K562 (cell line): ENCODE measurements around the gene SMIM35. TPM values are rescaled to one million over a fixed set of nuclear protein-coding genes. Genes with fewer than 3 reads are reported as not detected.
A peak's percentile ranks its signal among the peaks of the same experiment; 100 is the strongest.

Source experiments
- ARID2 ChIP-seq: fragments of 450-650 bp; IDR thresholded peaks from 2 replicates; pipeline ENCODE4 v1.6.1; 2017; ENCODE audit warnings: antibody characterized with exemption, mild to moderate bottlenecking
- ATF7 ChIP-seq: fragments of 450-650 bp; IDR thresholded peaks from 2 replicates; pipeline ENCODE4 v1.7.1; 2014; ENCODE audit warnings: mild to moderate bottlenecking, moderate library complexity
- CBX5 ChIP-seq: IDR thresholded peaks from 2 replicates; pipeline ENCODE4 v1.6.1; 2014; ENCODE audit warnings: low read depth, borderline replicate concordance
- CHD2 ChIP-seq: IDR thresholded peaks from 2 replicates; pipeline ENCODE4 v1.6.1; 2011; ENCODE audit warnings: low read depth, low read length
- HDAC1 ChIP-seq, 2 experiments: fragments of 450-650 bp; IDR thresholded peaks; 2 replicates each; pipeline ENCODE4 v1.6.1; 2016 to 2017; ENCODE audit warnings: inconsistent platforms in 1 of 2, mild to moderate bottlenecking in 1 of 2, moderate library complexity in 1 of 2
- JUN ChIP-seq, 2 experiments: sonication (generic) in 1 of 2; formaldehyde crosslinking in 1 of 2; IDR thresholded peaks; 2 replicates each; pipeline versions ENCODE4 v1.6.1 to v1.8.0; 2012 to 2022; ENCODE audit warnings: borderline replicate concordance in 2 of 2, mild to moderate bottlenecking in 2 of 2, improper control_type of control experiment in 1 of 2, low read depth in 1 of 2, low read length in 1 of 2, missing genetic modification reagents in 1 of 2
- KAT7 ChIP-seq: sonication (generic); formaldehyde crosslinking; IDR thresholded peaks from 2 replicates; pipeline ENCODE4 v1.8.0; 2022; ENCODE audit warnings: missing genetic modification reagents, mild to moderate bottlenecking, borderline replicate concordance
- KLF13 ChIP-seq: fragments of 450-650 bp; IDR thresholded peaks from 2 replicates; pipeline ENCODE4 v1.6.1; 2016; ENCODE audit warnings: missing genetic modification characterization, low read depth, mild to moderate bottlenecking, missing compliant biosample characterization, moderate library complexity, borderline replicate concordance
- NR1H2 ChIP-seq: sonication (generic); formaldehyde crosslinking; IDR thresholded peaks from 2 replicates; pipeline ENCODE4 v1.4.0; 2020; ENCODE audit warnings: mild to moderate bottlenecking, missing genetic modification reagents
- STAG1 ChIP-seq: sonication (generic); formaldehyde crosslinking; IDR thresholded peaks from 2 replicates; pipeline ENCODE4 v1.5.0; 2020; ENCODE audit warnings: missing genetic modification reagents, borderline replicate concordance
- TAF7 ChIP-seq: fragments of 450-650 bp; IDR thresholded peaks from 2 replicates; pipeline ENCODE4 v1.6.1; 2016; ENCODE audit warnings: missing genetic modification characterization, missing compliant biosample characterization
- ZNF143 ChIP-seq: sonication (generic); formaldehyde crosslinking; IDR thresholded peaks from 2 replicates; pipeline ENCODE4 v1.9.0; 2022; ENCODE audit warnings: mild to moderate bottlenecking, missing genetic modification reagents
- ZNF224 ChIP-seq: sonication (generic); formaldehyde crosslinking; IDR thresholded peaks from 2 replicates; pipeline ENCODE4 v1.8.0; 2022; ENCODE audit warnings: mild to moderate bottlenecking, missing genetic modification reagents
- ZNF24 ChIP-seq: fragments of 450-650 bp; IDR thresholded peaks from 2 replicates; pipeline ENCODE4 v1.6.1; 2016
- ZNF263 ChIP-seq: sonication (generic); formaldehyde crosslinking; IDR thresholded peaks from 2 replicates; pipeline ENCODE4 v1.8.0; 2022; ENCODE audit warnings: mild to moderate bottlenecking, missing genetic modification reagents, borderline replicate concordance
- ZNF3 ChIP-seq: fragments of 250-450 bp; sonication (Bioruptor Pico); IDR thresholded peaks from 2 replicates; pipeline ENCODE4 v1.5.0; 2021; ENCODE audit warnings: mild to moderate bottlenecking, moderate library complexity
- ZNF445 ChIP-seq: fragments of 250-450 bp; sonication (Bioruptor Pico); IDR thresholded peaks from 2 replicates; pipeline ENCODE4 v1.4.0; 2020; ENCODE audit warnings: low read depth, mild to moderate bottlenecking, moderate library complexity
- ZNF583 ChIP-seq: fragments of 250-450 bp; sonication (Bioruptor Pico); IDR thresholded peaks from 2 replicates; pipeline ENCODE4 v1.4.0; 2020
- polyA plus RNA-seq, 8 experiments: library from polyadenylated mRNA; depleted of rRNA in 4 of 8; stranded (reverse) in 5 of 8; unstranded in 3 of 8; fragments of >200 nt; fragmentation: Nextera tagmentation in 2 of 8; fragmentation: Illumina TruSeq in 1 of 8; extraction: Ambion mirVana in 2 of 8; extraction: Trizol in 1 of 8; gene quantifications; 2 replicates each; pipeline versions ENCODE4 v1.2.1 to v1.2.3, GENCODE V29; 2011 to 2014; ENCODE audit warnings: inconsistent platforms in 1 of 8, missing spikeins in 1 of 8
- total RNA-seq, 7 experiments: library from RNA; depleted of rRNA in 6 of 7; stranded (reverse); fragments of >200 nt in 6 of 7; fragmentation: Illumina TruSeq in 2 of 7; extraction: Trizol in 2 of 7; gene quantifications; 2 replicates each; pipeline versions ENCODE4 v1.2.1 to v1.2.3, GENCODE V29; 2011 to 2021; ENCODE audit warnings: low replicate concordance in 1 of 7
- TF ChIP-seq, protein P1 (sequence below): fragments of 450-650 bp; conservative IDR thresholded peaks from 2 replicates; pipeline ENCODE4 v1.6.1; 2016; ENCODE audit warnings: missing genetic modification characterization, low read depth, mild to moderate bottlenecking, control low read depth, missing compliant biosample characterization
- TF ChIP-seq, protein P2 (sequence below): fragments of 250-450 bp; sonication (Bioruptor Pico); IDR thresholded peaks from 2 replicates; pipeline ENCODE4 v1.8.0; 2022; ENCODE audit warnings: inconsistent platforms, mild to moderate bottlenecking, moderate library complexity, borderline replicate concordance
- TF ChIP-seq, protein P3 (sequence below): fragments of 450-650 bp; IDR thresholded peaks from 2 replicates; pipeline ENCODE4 v1.6.1; 2016; ENCODE audit warnings: low read depth, mild to moderate bottlenecking, moderate library complexity
- TF ChIP-seq, protein P4 (sequence below): fragments of 200-400 bp; formaldehyde crosslinking; IDR thresholded peaks from 2 replicates; pipeline ENCODE4 v1.6.1; 2017; ENCODE audit warnings: mild to moderate bottlenecking, low read depth, low read length, moderate library complexity

SMIM35 gene
- total and polyA plus RNA-seq, 9 of the 15 experiments (the other 6 are each of a cell fraction or from before 2014, with no cell fraction given) = 0.03 TPM; not detected in 7

- TF ChIP-seq, protein P1, sequence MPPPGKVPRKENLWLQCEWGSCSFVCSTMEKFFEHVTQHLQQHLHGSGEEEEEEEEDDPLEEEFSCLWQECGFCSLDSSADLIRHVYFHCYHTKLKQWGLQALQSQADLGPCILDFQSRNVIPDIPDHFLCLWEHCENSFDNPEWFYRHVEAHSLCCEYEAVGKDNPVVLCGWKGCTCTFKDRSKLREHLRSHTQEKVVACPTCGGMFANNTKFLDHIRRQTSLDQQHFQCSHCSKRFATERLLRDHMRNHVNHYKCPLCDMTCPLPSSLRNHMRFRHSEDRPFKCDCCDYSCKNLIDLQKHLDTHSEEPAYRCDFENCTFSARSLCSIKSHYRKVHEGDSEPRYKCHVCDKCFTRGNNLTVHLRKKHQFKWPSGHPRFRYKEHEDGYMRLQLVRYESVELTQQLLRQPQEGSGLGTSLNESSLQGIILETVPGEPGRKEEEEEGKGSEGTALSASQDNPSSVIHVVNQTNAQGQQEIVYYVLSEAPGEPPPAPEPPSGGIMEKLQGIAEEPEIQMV (tag) = peak; percentile 68; the same call in 1 of the 2 replicates
- TF ChIP-seq ZNF143 = no peak; the same call in 1 of the 2 replicates
- TF ChIP-seq CHD2 = no peak
- peak; percentile 97 for TF ChIP-seq ATF7
- TF ChIP-seq, protein P2, sequence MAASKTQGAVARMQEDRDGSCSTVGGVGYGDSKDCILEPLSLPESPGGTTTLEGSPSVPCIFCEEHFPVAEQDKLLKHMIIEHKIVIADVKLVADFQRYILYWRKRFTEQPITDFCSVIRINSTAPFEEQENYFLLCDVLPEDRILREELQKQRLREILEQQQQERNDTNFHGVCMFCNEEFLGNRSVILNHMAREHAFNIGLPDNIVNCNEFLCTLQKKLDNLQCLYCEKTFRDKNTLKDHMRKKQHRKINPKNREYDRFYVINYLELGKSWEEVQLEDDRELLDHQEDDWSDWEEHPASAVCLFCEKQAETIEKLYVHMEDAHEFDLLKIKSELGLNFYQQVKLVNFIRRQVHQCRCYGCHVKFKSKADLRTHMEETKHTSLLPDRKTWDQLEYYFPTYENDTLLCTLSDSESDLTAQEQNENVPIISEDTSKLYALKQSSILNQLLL = no peak
- TF ChIP-seq ZNF583 (CRISPR knock-in tag) = no peak
- TF ChIP-seq ZNF224 (CRISPR knock-in tag) = peak; percentile 97
- TF ChIP-seq, protein P3, sequence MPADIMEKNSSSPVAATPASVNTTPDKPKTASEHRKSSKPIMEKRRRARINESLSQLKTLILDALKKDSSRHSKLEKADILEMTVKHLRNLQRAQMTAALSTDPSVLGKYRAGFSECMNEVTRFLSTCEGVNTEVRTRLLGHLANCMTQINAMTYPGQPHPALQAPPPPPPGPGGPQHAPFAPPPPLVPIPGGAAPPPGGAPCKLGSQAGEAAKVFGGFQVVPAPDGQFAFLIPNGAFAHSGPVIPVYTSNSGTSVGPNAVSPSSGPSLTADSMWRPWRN = no peak
- no peak for TF ChIP-seq ZNF445
- TF ChIP-seq ZNF263 (CRISPR knock-in tag) = peak; percentile 67; the same call in 1 of the 2 replicates
- peak in 1 of 2 experiments; percentile 89; a peak in 2 of 4 replicates for TF ChIP-seq HDAC1 (IDR thresholded peaks at IDR 0.05)
- TF ChIP-seq ZNF3 (CRISPR knock-in tag) = no peak
- peak; percentile 41; the same call in 1 of the 2 replicates for TF ChIP-seq ARID2
- TF ChIP-seq ZNF24 = no peak
- TF ChIP-seq KLF13 = peak; percentile 50; the same call in 1 of the 2 replicates
- TF ChIP-seq, protein P4, sequence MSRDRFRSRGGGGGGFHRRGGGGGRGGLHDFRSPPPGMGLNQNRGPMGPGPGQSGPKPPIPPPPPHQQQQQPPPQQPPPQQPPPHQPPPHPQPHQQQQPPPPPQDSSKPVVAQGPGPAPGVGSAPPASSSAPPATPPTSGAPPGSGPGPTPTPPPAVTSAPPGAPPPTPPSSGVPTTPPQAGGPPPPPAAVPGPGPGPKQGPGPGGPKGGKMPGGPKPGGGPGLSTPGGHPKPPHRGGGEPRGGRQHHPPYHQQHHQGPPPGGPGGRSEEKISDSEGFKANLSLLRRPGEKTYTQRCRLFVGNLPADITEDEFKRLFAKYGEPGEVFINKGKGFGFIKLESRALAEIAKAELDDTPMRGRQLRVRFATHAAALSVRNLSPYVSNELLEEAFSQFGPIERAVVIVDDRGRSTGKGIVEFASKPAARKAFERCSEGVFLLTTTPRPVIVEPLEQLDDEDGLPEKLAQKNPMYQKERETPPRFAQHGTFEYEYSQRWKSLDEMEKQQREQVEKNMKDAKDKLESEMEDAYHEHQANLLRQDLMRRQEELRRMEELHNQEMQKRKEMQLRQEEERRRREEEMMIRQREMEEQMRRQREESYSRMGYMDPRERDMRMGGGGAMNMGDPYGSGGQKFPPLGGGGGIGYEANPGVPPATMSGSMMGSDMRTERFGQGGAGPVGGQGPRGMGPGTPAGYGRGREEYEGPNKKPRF = no peak
- no peak for TF ChIP-seq TAF7 (tag)
- TF ChIP-seq KAT7 (CRISPR knock-in tag) = peak; percentile 55; the same call in 1 of the 2 replicates
- no peak for TF ChIP-seq CBX5
- peak; percentile 41; the same call in 1 of the 2 replicates for TF ChIP-seq STAG1
- peak; percentile 8; the same call in 1 of the 2 replicates for TF ChIP-seq NR1H2 (CRISPR knock-in tag)
- TF ChIP-seq JUN (IDR thresholded peaks at IDR 0.05; ENCODE audit: borderline replicate concordance, low read depth, low read length) = peak; percentile 58; the same call in 1 of the 2 replicates
- peak; percentile 93; the same call in 1 of the 2 replicates for TF ChIP-seq JUN (CRISPR knock-in tag; IDR thresholded peaks at IDR 0.05; ENCODE audit: borderline replicate concordance)
These were observed 100.5 kb downstream of the SMIM35 start, which contains the start of gene IL10RA (continued) for GRCh38 chr11:117985953-117986887.
